Transverse colon (tissue), 4 donors: ENCODE measurements around the gene GFRA1. TPM values are rescaled to one million over a fixed set of nuclear protein-coding genes. Genes with fewer than 3 reads are reported as not detected.

Experiments
- DNase-seq: peaks from one replicate; pipeline ENCODE4 v3.0.0-alpha.2; 2019
- H3K27ac ChIP-seq, 4 donors: fragments of 200-600 bp; sonication (generic); 2 replicates each; pipeline ENCODE4 v1.5.1; 2016 to 2018; ENCODE audit warnings: inconsistent platforms in 4 of 4
- H3K27me3 ChIP-seq: fragments of 200-600 bp; sonication (generic); 2 replicates; pipeline ENCODE4 v1.5.1; 2017; ENCODE audit warnings: inconsistent platforms
- H3K36me3 ChIP-seq, 4 donors: fragments of 200-600 bp; sonication (generic); 2 replicates each; pipeline ENCODE4 v1.5.1; 2017 to 2019; ENCODE audit warnings: inconsistent platforms in 4 of 4
- H3K4me1 ChIP-seq, 4 donors: fragments of 200-600 bp; sonication (generic); 2 replicates each; pipeline ENCODE4 v1.5.1; 2017 to 2020; ENCODE audit warnings: inconsistent platforms in 4 of 4
- H3K4me3 ChIP-seq, 4 donors: fragments of 200-600 bp; sonication (generic); 1 replicate in 1 of 4; 2 replicates in 3 of 4; pipeline versions ENCODE4 v1.5.1 to v1.6.1; 2017 to 2019; ENCODE audit warnings: inconsistent platforms in 4 of 4
- H3K9me3 ChIP-seq, 2 donors: fragments of 200-600 bp; sonication (generic); 2 replicates each; pipeline ENCODE4 v1.5.1; 2017 to 2019; ENCODE audit warnings: inconsistent platforms in 2 of 2
- CTCF ChIP-seq, 5 experiments: fragments of 200-600 bp in 3 of 5; fragments of 450-650 bp in 2 of 5; sonication (generic) in 3 of 5; IDR thresholded peaks; 1 replicate in 2 of 5; 2 replicates in 3 of 5; pipeline ENCODE4 v1.5.1; 2016 to 2017; ENCODE audit warnings: antibody characterized with exemption in 5 of 5, inconsistent platforms in 3 of 5, mild to moderate bottlenecking in 2 of 5, moderate library complexity in 1 of 5
- EP300 ChIP-seq: sonication (generic); formaldehyde crosslinking; IDR thresholded peaks from one replicate; pipeline ENCODE4 v1.6.1; 2017; ENCODE audit warnings: antibody characterized with exemption, low read depth
- POLR2A ChIP-seq: fragments of 450-650 bp; IDR thresholded peaks from one replicate; pipeline ENCODE4 v1.6.1; 2016; ENCODE audit warnings: antibody characterized with exemption, mild to moderate bottlenecking, moderate library complexity
- POLR2AphosphoS5 ChIP-seq, 3 donors: sonication (generic); formaldehyde crosslinking; IDR thresholded peaks; one replicate each; pipeline ENCODE4 v1.6.1; 2016; ENCODE audit warnings: antibody characterized with exemption in 3 of 3
- WGBS, 2 donors: methylation state at CpG; one replicate each; pipeline ENCODE4 v1.1.5; 2018; ENCODE audit warnings: low coverage in 1 of 2; 5-methylcytosine and 5-hydroxymethylcytosine counted together
- in situ Hi-C, 4 donors: fragments of 200-750 bp; cut with MboI; loops; one replicate each; pipeline versions ENCODE4 v1.15.0 to v1.15.1; 2017; ENCODE audit warnings: low sequenced_read_pairs in 3 of 4, low pct_ligation_motif_present in 1 of 4, low pct_unique_long_range_greater_than_20kb in 1 of 4
- intact Hi-C: fragments of 100-400 bp; cut with DNase I; formaldehyde crosslinking; loops from one replicate; pipeline ENCODE4 v1.15.1; 2023; ENCODE audit warnings: low total_unique reads
- total RNA-seq, 4 donors: library from RNA; depleted of rRNA; stranded (reverse); fragments of >200 nt; gene quantifications; one replicate each; pipeline ENCODE4 v1.1.0, GENCODE V29; 2016

Gene GFRA1
- total RNA-seq, 4 donors from 2014 or later, result 12.0 to 32.8 (median 17.3) TPM

GRCh38 chr10:116270771-116271592 is 2.0 kb downstream of the GFRA1 start:
- Histone ChIP-seq H3K36me3 (no peaks in the 10 kb centered on the region), H3K27ac (peak overlapping the region; percentile 55 to 81 (median 57)), H3K4me3 (peak overlapping the region; percentile 39 to 52 (median 40)), H3K27me3 (peaks cover 72% of the 10 kb centered on the region), H3K9me3 (no peaks in the 10 kb centered on the region), H3K4me1 (peaks cover 0 to 23% (median 11%) of the 10 kb centered on the region in 4 donors)
- in situ Hi-C loops, result no loop called here
- no peak for TF ChIP-seq CTCF (IDR thresholded peaks at IDR 0.05)
- no peak for TF ChIP-seq POLR2AphosphoS5 (IDR thresholded peaks at IDR 0.05)
- TF ChIP-seq POLR2A, result no peak
- TF ChIP-seq EP300, result no peak
- DNase-seq, result no peak
- intact Hi-C loops, result loop anchor here (10.0 kb wide), 1 partner anchor 316 kb away; no protein-coding TSS in a partner anchor
- WGBS, 2 donors, result 38% methylated on average over 57 of the region's 73 CpGs; no CpG with 5 or more reads in 1 of the 2 donors

- DNase-seq, result no peak
- in situ Hi-C loops (no loop called here), intact Hi-C loops (loop anchor here (10.0 kb wide), 1 partner anchor 315 kb away; no protein-coding TSS in a partner anchor)
- Histone ChIP-seq H3K27ac (peak overlapping the region in 3 of 4 donors; percentile 11 to 81 (median 57)), H3K4me1 (peaks cover 0 to 23% (median 11%) of the 10 kb centered on the region in 4 donors), H3K9me3 (no peaks in the 10 kb centered on the region), H3K36me3 (no peaks in the 10 kb centered on the region), H3K4me3 (peak overlapping the region in 1 of 4 donors; percentile 52), H3K27me3 (peaks cover 65% of the 10 kb centered on the region)
- 65 to 71% methylated on average over 1 to 9 of the region's 9 CpGs for WGBS, 2 donors
- TF ChIP-seq CTCF (IDR thresholded peaks at IDR 0.05) (no peak), POLR2AphosphoS5 (IDR thresholded peaks at IDR 0.05) (no peak), POLR2A (no peak), EP300 (no peak)
Observed at GRCh38 chr10:116270126-116270770, 2.8 kb downstream of the GFRA1 start.

GRCh38 chr10:116269619-116270018 is 3.4 kb downstream of the GFRA1 start:
- peak overlapping the region in 1 of 4 donors; percentile 81 for H3K27ac ChIP-seq
- TF ChIP-seq POLR2A, result no peak
- TF ChIP-seq EP300, result no peak
- TF ChIP-seq CTCF (IDR thresholded peaks at IDR 0.05), result no peak
- no peak for TF ChIP-seq POLR2AphosphoS5 (IDR thresholded peaks at IDR 0.05)
- H3K4me3 ChIP-seq, result no peak overlapping the region
- WGBS, 2 donors, result 68 to 77% methylated on average over 6 of the region's 6 CpGs
- H3K27me3 ChIP-seq, result peaks cover 59% of the 10 kb centered on the region
- in situ Hi-C loops (no loop called here), intact Hi-C loops (loop anchor here (10.0 kb wide), 1 partner anchor 315 kb away; no protein-coding TSS in a partner anchor)
- DNase-seq, result no peak
- no peaks in the 10 kb centered on the region for H3K36me3 ChIP-seq
- peaks cover 0 to 23% (median 11%) of the 10 kb centered on the region in 4 donors for H3K4me1 ChIP-seq
- no peaks in the 10 kb centered on the region for H3K9me3 ChIP-seq

- Histone ChIP-seq H3K4me3 (no peak overlapping the region), H3K9me3 (no peaks in the 10 kb centered on the region), H3K36me3 (no peaks in the 10 kb centered on the region), H3K27me3 (peaks cover 53% of the 10 kb centered on the region), H3K27ac (no peak overlapping the region), H3K4me1 (peaks cover 0 to 21% (median 9%) of the 10 kb centered on the region in 4 donors)
- DNase-seq, result no peak
- no peak for TF ChIP-seq EP300
- no peak for TF ChIP-seq POLR2A
- no peak for TF ChIP-seq POLR2AphosphoS5 (IDR thresholded peaks at IDR 0.05)
- TF ChIP-seq CTCF (IDR thresholded peaks at IDR 0.05), result no peak
- 29 to 36% methylated on average over 3 of the region's 3 CpGs for WGBS, 2 donors
- in situ Hi-C loops (no loop called here), intact Hi-C loops (no loop called here)
Observed at GRCh38 chr10:116268976-116269375, 4.0 kb downstream of the GFRA1 start.
